Peyer's patch (tissue), 4 donors: ENCODE data around the gene ZIC4.

ENCODE experiments used
- CTCF ChIP-seq, 6 experiments: fragments of 450-650 bp in 4 of 6; fragments of 200-600 bp in 2 of 6; sonication (generic) in 1 of 6; IDR thresholded peaks; one replicate each; pipeline ENCODE4 v1.5.1; 2017 to 2019; ENCODE audit warnings: antibody characterized with exemption in 6 of 6, mild to moderate bottlenecking in 3 of 6, moderate library complexity in 1 of 6
- POLR2A ChIP-seq, 2 donors: fragments of 450-650 bp; IDR thresholded peaks; one replicate each; pipeline ENCODE4 v1.5.1; 2017; ENCODE audit warnings: antibody characterized with exemption in 2 of 2, mild to moderate bottlenecking in 2 of 2, moderate library complexity in 2 of 2

- no peak for TF ChIP-seq CTCF (IDR thresholded peaks at IDR 0.05)
- TF ChIP-seq POLR2A (IDR thresholded peaks at IDR 0.05), result no peak
These were observed 37.7 kb downstream of the ZIC4 start for GRCh38 chr3:147368561-147369221.
